ENCODE measurements around the gene POLE.

DNA sequence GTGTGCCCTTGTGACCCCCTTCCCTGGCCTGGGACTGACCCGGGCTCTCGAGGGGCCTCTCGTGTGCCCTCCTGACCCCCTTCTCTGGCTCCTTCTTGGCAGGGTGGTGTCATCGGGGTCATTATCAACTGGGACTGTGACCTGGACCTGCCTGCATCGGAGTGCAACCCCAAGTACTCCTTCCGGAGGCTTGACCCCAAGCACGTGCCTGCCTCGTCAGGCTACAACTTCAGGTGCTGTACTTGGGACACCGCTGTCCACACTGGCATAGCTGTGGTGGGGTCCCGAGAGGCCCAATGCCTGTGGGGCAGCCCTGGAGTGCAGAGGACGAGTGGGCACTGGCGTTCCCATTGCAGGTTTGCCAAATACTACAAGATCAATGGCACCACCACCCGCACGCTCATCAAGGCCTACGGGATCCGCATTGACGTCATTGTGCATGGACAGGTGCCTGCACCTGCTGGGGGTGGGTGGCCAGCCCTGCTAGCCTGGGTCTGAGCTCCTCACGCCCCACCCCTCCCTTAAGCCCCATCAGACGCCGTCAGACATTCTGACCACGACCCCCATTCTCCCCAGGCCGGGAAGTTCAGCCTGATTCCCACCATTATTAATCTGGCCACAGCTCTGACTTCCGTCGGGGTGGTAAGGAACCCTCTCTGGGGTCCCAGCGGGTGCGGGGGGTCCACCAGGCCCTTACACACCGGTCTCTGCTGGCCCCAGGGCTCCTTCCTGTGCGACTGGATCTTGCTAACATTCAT lies 66.1 kb downstream of the POLE start:
- no peak for TF ChIP-seq POLR2A (IDR thresholded peaks at IDR 0.05; ENCODE audit: low read depth, low read length)
- peak; percentile 54 for TF ChIP-seq POLR2AphosphoS5 (IDR thresholded peaks at IDR 0.05; ENCODE audit: low read depth, low read length)
- TF ChIP-seq TAF1 (IDR thresholded peaks at IDR 0.05; ENCODE audit: borderline replicate concordance, low read depth, low read length): no peak
